HG03196 (cell line): Measurements from ENCODE around the gene ZNF444.

Experiments
- ATAC-seq: cut with Tn5 transposase; IDR thresholded peaks from one replicate; pipeline ENCODE4 v1.9.1; 2021; ENCODE audit not compliant: unreplicated experiment

Gene ZNF444

GRCh38 chr19:56106993-56107392 lies 34.1 kb upstream of the ZNF444 start:
- ATAC-seq = no peak

- ATAC-seq = no peak
Measured at GRCh38 chr19:56107626-56108351, 33.3 kb upstream of the ZNF444 start.

DNA sequence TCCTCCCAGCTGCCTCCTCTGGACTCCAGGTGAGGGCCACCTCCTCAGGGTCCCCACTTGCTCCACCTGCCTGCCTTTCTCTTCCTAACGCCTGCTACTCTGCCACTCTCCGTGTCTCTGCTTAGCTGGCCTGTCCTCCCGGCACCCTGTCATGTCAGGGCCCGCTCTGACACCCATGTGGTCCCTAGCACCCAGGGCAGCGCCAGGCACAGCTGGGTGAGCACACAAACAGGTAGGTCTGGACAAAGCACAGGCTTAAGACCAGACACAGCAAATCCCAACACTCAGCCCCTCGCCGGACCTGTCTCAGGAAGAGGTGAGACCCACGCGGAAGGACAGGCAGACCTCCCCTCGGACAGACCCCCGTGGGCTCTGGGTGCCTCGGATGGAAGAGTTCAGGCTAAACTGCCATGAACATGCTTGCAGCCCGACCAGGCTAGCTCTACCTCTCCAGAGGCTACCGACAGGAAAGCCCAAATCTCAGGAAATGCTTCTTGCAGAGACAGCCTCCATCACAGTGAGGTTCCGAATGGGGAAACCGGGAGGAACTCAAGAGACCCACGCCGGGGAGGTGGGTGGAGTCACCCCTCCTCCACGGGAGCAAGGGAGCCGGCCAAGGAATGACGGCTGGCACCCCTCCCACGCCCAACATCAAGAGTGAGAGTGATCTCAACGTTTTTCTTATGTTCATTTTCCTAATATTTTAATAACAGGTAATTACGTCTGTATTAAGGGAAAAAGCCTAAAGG lies 32.5 kb upstream of the ZNF444 start:
- no peak for ATAC-seq

GRCh38 chr19:56109226-56109625 lies 31.9 kb upstream of the ZNF444 start:
- ATAC-seq = no peak

DNA sequence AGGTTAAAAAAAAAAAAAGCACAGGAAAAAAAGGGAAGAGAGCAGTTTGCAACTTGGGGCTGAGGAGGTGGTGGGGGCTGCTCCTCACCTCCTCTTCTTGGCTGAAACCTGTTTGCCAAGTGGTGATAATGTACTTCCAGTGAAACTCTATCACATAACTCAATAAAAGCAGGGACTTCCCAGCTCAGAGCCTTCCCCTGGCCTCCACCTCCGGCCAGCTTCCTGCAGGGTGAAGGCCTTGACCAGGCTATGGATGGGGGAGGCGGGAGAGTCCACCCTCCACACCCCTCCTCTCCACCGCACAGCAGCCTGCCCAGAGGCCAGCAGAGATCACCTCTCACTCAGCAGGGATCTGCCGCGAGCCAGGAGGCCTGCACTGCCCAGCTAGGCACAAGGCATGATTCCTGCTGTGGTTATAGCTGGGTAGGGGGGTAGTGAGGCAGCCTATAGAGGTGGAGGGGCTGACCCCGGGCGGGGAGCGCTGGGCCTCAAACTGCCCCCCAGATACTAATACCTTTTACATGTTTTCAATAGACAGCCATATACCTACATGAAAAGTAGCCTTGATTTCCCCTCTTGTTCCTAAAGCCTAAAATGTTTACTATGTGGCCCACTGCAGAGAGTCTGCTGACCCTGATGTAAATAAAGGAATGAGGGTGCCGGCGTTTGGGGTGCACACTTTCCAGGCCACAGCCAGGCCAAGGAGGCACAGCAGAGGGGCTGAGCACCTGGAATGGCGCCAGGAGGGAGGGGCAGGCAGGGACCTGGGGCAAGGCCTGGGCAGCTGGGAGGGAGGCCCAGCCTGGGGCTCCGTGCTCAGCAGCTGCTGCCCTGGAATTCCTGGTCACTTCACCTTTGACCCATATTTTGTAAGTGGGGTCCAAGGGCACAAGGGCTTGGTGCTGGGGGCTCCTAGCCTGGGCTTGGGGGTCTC lies 30.3 kb upstream of the ZNF444 start:
- ATAC-seq = no peak

GRCh38 chr19:56111601-56112312 lies 29.3 kb upstream of the ZNF444 start:
- ATAC-seq = peak; percentile 68

- ATAC-seq = no peak
Measured at GRCh38 chr19:56112313-56112709, 28.8 kb upstream of the ZNF444 start.

DNA sequence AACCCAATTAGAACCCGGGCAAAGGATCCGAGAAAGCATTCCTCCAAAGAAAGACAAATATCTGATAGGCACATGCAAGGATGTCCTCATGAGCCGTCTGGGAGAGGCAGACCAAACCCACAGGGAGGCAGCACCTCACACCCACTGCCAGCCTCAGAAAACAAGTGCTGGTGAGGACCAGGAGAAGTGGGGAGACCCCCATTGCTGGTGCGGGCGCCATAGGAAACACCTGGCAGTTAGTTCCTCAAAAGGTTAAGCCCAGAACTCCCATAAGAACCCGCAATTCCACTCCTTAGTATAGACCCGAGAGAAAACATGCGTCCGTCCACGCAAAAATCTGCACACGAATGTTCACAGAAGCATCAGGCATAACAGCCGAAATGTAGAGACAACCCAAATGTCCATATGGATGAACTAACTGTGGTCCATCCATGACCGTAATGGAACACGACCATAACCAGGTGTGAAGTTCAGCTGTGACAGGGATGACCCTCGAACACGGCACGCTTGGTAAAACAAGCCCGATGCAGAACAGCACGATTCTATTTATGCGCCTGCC lies 27.9 kb upstream of the ZNF444 start:
- no peak for ATAC-seq

DNA sequence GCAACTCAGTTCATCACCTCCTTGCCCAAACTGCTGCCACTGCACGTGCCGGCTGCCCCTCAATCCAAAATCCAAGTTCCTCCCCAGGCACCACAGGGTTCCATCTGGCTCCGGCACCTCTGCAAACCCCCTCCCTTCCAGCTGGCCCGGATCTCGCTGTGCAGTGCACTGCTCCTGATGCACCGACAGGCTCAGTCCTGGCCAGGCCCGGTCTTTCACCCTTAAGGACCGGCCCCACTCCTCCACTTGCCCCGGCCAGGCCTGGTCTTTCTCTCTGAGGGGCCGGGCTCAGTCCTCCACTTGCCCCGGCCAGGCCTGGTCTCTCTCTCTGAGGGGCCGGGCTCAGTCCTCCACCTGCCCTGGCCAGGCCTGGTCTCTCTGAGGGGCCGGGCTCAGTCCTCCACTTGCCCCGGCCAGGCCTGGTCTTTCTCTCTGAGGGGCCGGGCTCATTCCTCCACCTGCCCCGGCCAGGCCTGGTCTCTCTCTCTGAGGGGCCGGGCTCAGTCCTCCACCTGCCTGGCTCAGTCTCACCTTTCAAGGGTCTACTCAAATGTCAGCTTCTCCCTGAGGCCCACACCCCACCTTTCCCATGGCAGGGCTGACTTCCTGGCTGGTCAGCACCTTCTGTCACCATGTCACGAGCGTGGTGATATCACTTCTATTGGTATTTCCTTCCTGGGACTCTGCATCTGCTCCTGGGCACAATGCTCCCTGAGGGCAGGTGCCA lies 26.9 kb upstream of the ZNF444 start:
- ATAC-seq = no peak

- no peak for ATAC-seq
Measured at GRCh38 chr19:56114778-56115110, 26.3 kb upstream of the ZNF444 start.

- no peak for ATAC-seq
Measured at GRCh38 chr19:56115490-56115889, 25.6 kb upstream of the ZNF444 start.

- no peak for ATAC-seq
Measured at GRCh38 chr19:56116606-56117005, 24.5 kb upstream of the ZNF444 start.

- ATAC-seq = no peak
Measured at GRCh38 chr19:56117376-56117884, 23.7 kb upstream of the ZNF444 start.

GRCh38 chr19:56117889-56118288 lies 23.2 kb upstream of the ZNF444 start:
- ATAC-seq = no peak

GRCh38 chr19:56118666-56119581 lies 22.2 kb upstream of the ZNF444 start:
- ATAC-seq = no peak

DNA sequence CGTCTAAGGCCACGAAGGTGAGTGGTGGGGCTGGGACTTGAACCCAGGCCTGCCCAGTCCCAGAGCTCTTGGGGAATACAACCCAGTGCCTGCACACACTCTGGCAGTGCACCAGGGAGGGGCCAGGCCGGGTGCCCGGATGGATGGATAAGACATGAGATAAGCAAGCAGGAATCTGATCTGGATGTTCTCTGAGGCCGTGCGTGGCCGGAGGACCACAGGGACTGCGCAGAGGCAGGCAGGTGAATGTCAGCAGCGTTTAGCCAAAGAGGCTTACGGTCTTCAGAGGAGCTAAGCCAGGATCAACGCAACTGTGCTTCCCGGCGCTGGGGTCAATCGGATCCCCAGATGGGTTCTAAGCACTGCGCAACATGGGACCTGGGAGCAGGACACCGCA lies 21.5 kb upstream of the ZNF444 start:
- ATAC-seq = no peak

DNA sequence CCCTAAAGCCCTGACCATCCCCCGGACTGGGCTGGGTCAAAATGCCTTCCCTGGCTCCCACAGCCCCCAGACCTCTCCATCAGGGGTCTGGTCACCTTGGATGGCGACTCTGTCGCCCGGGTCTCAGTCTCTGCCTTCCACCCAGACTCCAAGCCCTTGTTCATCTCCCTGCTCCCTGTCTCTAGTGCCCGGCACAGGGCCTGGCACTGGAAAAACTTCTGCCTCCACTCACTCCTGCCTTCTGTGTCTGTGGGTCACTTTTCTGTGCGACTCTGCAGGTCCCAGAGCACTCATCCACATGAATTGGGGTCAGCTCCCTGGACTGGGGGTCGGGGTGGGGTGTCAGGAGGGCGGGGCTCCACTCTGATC lies 21.1 kb upstream of the ZNF444 start:
- ATAC-seq = no peak

- peak; percentile 26 for ATAC-seq
Measured at GRCh38 chr19:56120371-56121179, 20.5 kb upstream of the ZNF444 start.
